Osteocyte (in vitro differentiated cells): Measurements from ENCODE around the gene CLEC18C. TPM values are rescaled to one million over a fixed set of nuclear protein-coding genes. Genes with fewer than 3 reads are reported as not detected.
"Not testable (repeated sequence)": the region's sequence is repeated elsewhere in the genome, so short reads cannot be mapped to it uniquely, and the experiment has no call there.

Source experiments
- DNase-seq: peaks from one replicate; pipeline ENCODE4 v3.0.0; 2021; ENCODE audit warnings: mixed read lengths; ENCODE audit not compliant: unreplicated experiment; ENCODE audit errors: extremely low spot score
- H3K27ac Mint-ChIP-seq: one replicate; pipeline ENCODE4 v1.8.0; 2021; ENCODE audit warnings: mild to moderate bottlenecking, mixed read lengths; ENCODE audit not compliant: unreplicated experiment
- H3K27me3 Mint-ChIP-seq: one replicate; pipeline ENCODE4 v1.8.0; 2021; ENCODE audit warnings: mixed read lengths; ENCODE audit not compliant: unreplicated experiment
- H3K36me3 Mint-ChIP-seq: one replicate; pipeline ENCODE4 v1.8.0; 2021; ENCODE audit warnings: mixed read lengths; ENCODE audit not compliant: unreplicated experiment
- H3K4me1 Mint-ChIP-seq: one replicate; pipeline ENCODE4 v1.8.0; 2021; ENCODE audit warnings: mixed read lengths; ENCODE audit not compliant: unreplicated experiment
- H3K4me3 Mint-ChIP-seq: one replicate; pipeline ENCODE4 v1.8.0; 2021; ENCODE audit warnings: mild to moderate bottlenecking, moderate library complexity, mixed read lengths; ENCODE audit not compliant: unreplicated experiment
- H3K9me3 Mint-ChIP-seq: one replicate; pipeline ENCODE4 v1.8.0; 2021; ENCODE audit warnings: mixed read lengths; ENCODE audit not compliant: unreplicated experiment
- CTCF ChIP-seq: fragments of 200-600 bp; sonication (generic); IDR thresholded peaks from 2 replicates; pipeline ENCODE4 v1.5.0; 2021; ENCODE audit warnings: antibody characterized with exemption, mild to moderate bottlenecking, moderate library complexity
- total RNA-seq: library from RNA; stranded (reverse); gene quantifications from 2 replicates; pipeline ENCODE4 v1.2.1, GENCODE V29; 2021

The CLEC18C gene
- total RNA-seq, 1 donor from 2014 or later, result not detected

GRCh38 chr16:70151391-70151790 lies 22.2 kb upstream of the CLEC18C start:
- peaks cover 47% of the 10 kb centered on the region for H3K36me3 Mint-ChIP-seq
- no peak overlapping the region for H3K4me3 Mint-ChIP-seq
- H3K27me3 Mint-ChIP-seq, result no peaks in the 10 kb centered on the region
- H3K27ac Mint-ChIP-seq, result no peak overlapping the region
- DNase-seq, result no peak
- peaks cover 3% of the 10 kb centered on the region for H3K4me1 Mint-ChIP-seq
- no peaks in the 10 kb centered on the region for H3K9me3 Mint-ChIP-seq
- TF ChIP-seq CTCF, result no peak

GRCh38 chr16:70151941-70152509 lies 21.6 kb upstream of the CLEC18C start:
- H3K9me3 Mint-ChIP-seq, result no peaks in the 10 kb centered on the region
- peaks cover 47% of the 10 kb centered on the region for H3K36me3 Mint-ChIP-seq
- no peak for DNase-seq
- TF ChIP-seq CTCF, result no peak
- H3K27ac Mint-ChIP-seq, result no peak overlapping the region
- H3K4me3 Mint-ChIP-seq, result no peak overlapping the region
- peaks cover 3% of the 10 kb centered on the region for H3K4me1 Mint-ChIP-seq
- H3K27me3 Mint-ChIP-seq, result no peaks in the 10 kb centered on the region

- Mint-ChIP-seq H3K27ac (no peak overlapping the region), H3K36me3 (peaks cover 45% of the 10 kb centered on the region)
These were observed 20.8 kb upstream of the CLEC18C start for GRCh38 chr16:70152578-70153302.

GRCh38 chr16:70154736-70155135 lies 18.9 kb upstream of the CLEC18C start:
- not testable (repeated sequence) for H3K27ac Mint-ChIP-seq, DNase-seq, H3K9me3 Mint-ChIP-seq, H3K4me1 Mint-ChIP-seq, H3K27me3 Mint-ChIP-seq, H3K4me3 Mint-ChIP-seq
- peaks cover 32% of the 10 kb centered on the region for H3K36me3 Mint-ChIP-seq

More at GRCh38 chr16:70152578-70153302, 20.8 kb upstream of the CLEC18C start:
- DNase-seq, result no peak
- H3K4me3 Mint-ChIP-seq, result no peak overlapping the region
- H3K9me3 Mint-ChIP-seq, result no peaks in the 10 kb centered on the region
- peaks cover 3% of the 10 kb centered on the region for H3K4me1 Mint-ChIP-seq
- no peaks in the 10 kb centered on the region for H3K27me3 Mint-ChIP-seq
- TF ChIP-seq CTCF, result no peak

- no peak for TF ChIP-seq CTCF
- no peak overlapping the region for H3K4me3 Mint-ChIP-seq
- no peaks in the 10 kb centered on the region for H3K9me3 Mint-ChIP-seq
- H3K36me3 Mint-ChIP-seq, result peaks cover 27% of the 10 kb centered on the region
- H3K27me3 Mint-ChIP-seq, result no peaks in the 10 kb centered on the region
- peaks cover 3% of the 10 kb centered on the region for H3K4me1 Mint-ChIP-seq
- DNase-seq, result no peak
- H3K27ac Mint-ChIP-seq, result no peak overlapping the region
These were observed 17.2 kb upstream of the CLEC18C start for GRCh38 chr16:70156207-70156978.
